Measurements from ENCODE around the gene CCDC9. TPM values are rescaled to one million over a fixed set of nuclear protein-coding genes. Genes with fewer than 3 reads are reported as not detected.

The CCDC9 gene
- total and polyA plus RNA-seq, 2 of the 8 experiments (the other 6 are each of a cell fraction or from before 2014, with no cell fraction given), result 3.7 to 29.8 TPM

- peak; percentile 73 for TF ChIP-seq POLR2AphosphoS5 (IDR thresholded peaks at IDR 0.05; ENCODE audit: low read depth, low read length)
- TF ChIP-seq NANOG (IDR thresholded peaks at IDR 0.05; ENCODE audit: insufficient read depth, low read depth, low read length, poor library complexity, severe bottlenecking), result peak; percentile 74
- no peak for TF ChIP-seq RNF2 (IDR thresholded peaks at IDR 0.05; ENCODE audit: borderline replicate concordance, low read depth, low read length, missing control alignments, poor library complexity, severe bottlenecking)
- TF ChIP-seq EP300 (IDR thresholded peaks at IDR 0.05; ENCODE audit: borderline replicate concordance in 1 of 2, low read depth in 2 of 2, low read length in 2 of 2), result peak in 1 of 2 experiments; percentile 57; a peak in 2 of 3 replicates
- peak; percentile 24 for TF ChIP-seq KDM4A (IDR thresholded peaks at IDR 0.05; ENCODE audit: low read depth, low read length, severe bottlenecking)
- TF ChIP-seq CBX5 (IDR thresholded peaks at IDR 0.05; ENCODE audit: low read depth, low read length), result no peak
- peak; percentile 73 to 99; a peak in 3 of 4 replicates for TF ChIP-seq HDAC2 (IDR thresholded peaks at IDR 0.05; ENCODE audit: borderline replicate concordance in 1 of 2, low read depth in 2 of 2, low read length in 2 of 2)
- no peak for TF ChIP-seq CHD7 (IDR thresholded peaks at IDR 0.05; ENCODE audit: insufficient replicate concordance, low read length)
Observed at GRCh38 chr19:47227352-47228167, 28.8 kb upstream of the CCDC9 start (continued).

Measured in H1 (cell line).